NCI-H345 (cell line): ENCODE results near the gene CYGB.
"Not testable (repeated sequence)": the region's sequence is repeated elsewhere in the genome, so short reads cannot be mapped to it uniquely, and the experiment has no call there.

Source experiments
- DNase-seq: peaks from one replicate; lab custom pipeline; 2025; lab: John Stamatoyannopoulos, UW

The CYGB gene

GRCh38 chr17:76538281-76538931 is 897 bp upstream of the CYGB start:
- DNase-seq = no peak

- no peak for DNase-seq
These were observed 276 bp downstream of the CYGB start for GRCh38 chr17:76537288-76537577.

GRCh38 chr17:76536511-76537287 is 810 bp downstream of the CYGB start:
- no peak for DNase-seq

GRCh38 chr17:76535788-76536510 is 1.6 kb downstream of the CYGB start:
- no peak for DNase-seq

- no peak for DNase-seq
These were observed 2.4 kb downstream of the CYGB start for GRCh38 chr17:76534831-76535732.

- DNase-seq = not testable (repeated sequence)
These were observed 3.7 kb downstream of the CYGB start for GRCh38 chr17:76533640-76534359.

GRCh38 chr17:76532072-76532651 is 5.3 kb downstream of the CYGB start:
- DNase-seq = no peak

GRCh38 chr17:76531486-76532038 is 5.9 kb downstream of the CYGB start:
- no peak for DNase-seq

- DNase-seq = no peak
These were observed 6.6 kb downstream of the CYGB start for GRCh38 chr17:76530811-76531485.

- no peak for DNase-seq
These were observed 7.3 kb downstream of the CYGB start for GRCh38 chr17:76530095-76530723.

- no peak for DNase-seq
These were observed 8.1 kb downstream of the CYGB start for GRCh38 chr17:76529224-76530094.

- no peak for DNase-seq
These were observed 8.8 kb downstream of the CYGB start for GRCh38 chr17:76528528-76529223.

- DNase-seq = no peak
These were observed 9.4 kb downstream of the CYGB start for GRCh38 chr17:76528156-76528527.

GRCh38 chr17:76527430-76528111 is 9.9 kb downstream of the CYGB start:
- DNase-seq = no peak

GRCh38 chr17:76527016-76527415 is 10.5 kb downstream of the CYGB start:
- not testable (repeated sequence) for DNase-seq

GRCh38 chr17:76525513-76525833 is 12.0 kb downstream of the CYGB start:
- DNase-seq = not testable (repeated sequence)

GRCh38 chr17:76524598-76525512 is 12.7 kb downstream of the CYGB start:
- DNase-seq = no peak
